Amniotic stem cell (primary cell): ENCODE results near the gene MAML1.

Source experiments
- DNase-seq: peaks from one replicate; lab custom pipeline; 2025; lab: John Stamatoyannopoulos, UW

Gene MAML1

DNA sequence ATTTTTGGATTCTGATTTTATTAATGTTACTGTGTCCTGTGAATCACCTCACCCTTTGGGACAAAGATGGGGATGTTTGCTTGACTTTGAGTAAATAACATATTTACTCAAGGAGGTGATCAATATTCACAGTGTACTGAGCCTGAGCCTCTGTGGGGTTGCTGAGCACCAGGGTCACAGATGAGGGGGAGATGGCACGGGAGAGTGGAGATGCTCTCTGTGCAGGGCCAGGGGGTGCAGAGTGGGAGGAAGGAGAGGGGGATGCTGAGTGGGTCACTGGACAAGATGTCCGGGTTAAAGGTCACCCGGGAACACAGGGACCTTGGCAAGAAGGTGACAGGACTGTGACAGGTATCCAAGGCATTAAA is 92.1 kb downstream of the MAML1 start:
- no peak for DNase-seq

- DNase-seq: no peak
Observed at GRCh38 chr5:179825655-179826182, 93.1 kb downstream of the MAML1 start.
